ENCODE results near the gene CACNA2D1.
"Not testable (repeated sequence)": the region's sequence is repeated elsewhere in the genome, so short reads cannot be mapped to it uniquely, and the experiment has no call there.

Gene CACNA2D1

GRCh38 chr7:82152858-82153257, 290.7 kb downstream of the CACNA2D1 start:
- Histone ChIP-seq H3K27ac (ENCODE audit: insufficient read depth, low read depth, low read length, poor library complexity, severe bottlenecking) (no peak overlapping the region), H3K27me3 (ENCODE audit: control insufficient read depth, insufficient read depth, low read length, poor library complexity, severe bottlenecking) (no peaks in the 10 kb centered on the region), H3K4me3 (ENCODE audit: insufficient read depth, low read depth, low read length) (no peak overlapping the region), H3K36me3 (ENCODE audit: control insufficient read depth, insufficient read depth, low read length) (no peaks in the 10 kb centered on the region), H3K4me1 (ENCODE audit: control insufficient read depth, insufficient read depth, low read length) (peaks cover 3% of the 10 kb centered on the region), H3K9me3 (ENCODE audit: control insufficient read depth, low read length) (no peaks in the 10 kb centered on the region)
- WGBS, 2 experiments, result 90 to 92% methylated on average over 1 of the region's 1 CpG

- Histone ChIP-seq H3K4me3 (ENCODE audit: insufficient read depth, low read depth, low read length) (no peak overlapping the region), H3K9me3 (ENCODE audit: control insufficient read depth, low read length) (no peaks in the 10 kb centered on the region), H3K36me3 (ENCODE audit: control insufficient read depth, insufficient read depth, low read length) (no peaks in the 10 kb centered on the region), H3K27ac (ENCODE audit: insufficient read depth, low read depth, low read length, poor library complexity, severe bottlenecking) (no peak overlapping the region), H3K4me1 (ENCODE audit: control insufficient read depth, insufficient read depth, low read length) (peaks cover 3% of the 10 kb centered on the region), H3K27me3 (ENCODE audit: control insufficient read depth, insufficient read depth, low read length, poor library complexity, severe bottlenecking) (no peaks in the 10 kb centered on the region)
- 85 to 96% methylated on average over 4 of the region's 4 CpGs for WGBS, 2 experiments
Observed at GRCh38 chr7:82146491-82146890, 297.1 kb downstream of the CACNA2D1 start.

- Histone ChIP-seq H3K36me3 (ENCODE audit: control insufficient read depth, insufficient read depth, low read length) (no peaks in the 10 kb centered on the region), H3K27ac (ENCODE audit: insufficient read depth, low read depth, low read length, poor library complexity, severe bottlenecking) (no peak overlapping the region), H3K9me3 (ENCODE audit: control insufficient read depth, low read length) (no peaks in the 10 kb centered on the region), H3K4me1 (ENCODE audit: control insufficient read depth, insufficient read depth, low read length) (no peaks in the 10 kb centered on the region), H3K27me3 (ENCODE audit: control insufficient read depth, insufficient read depth, low read length, poor library complexity, severe bottlenecking) (no peaks in the 10 kb centered on the region), H3K4me3 (ENCODE audit: insufficient read depth, low read depth, low read length) (no peak overlapping the region)
Observed at GRCh38 chr7:82142263-82142864, 301.2 kb downstream of the CACNA2D1 start.

- WGBS, 2 experiments, result 90 to 92% methylated on average over 7 of the region's 7 CpGs
- H3K4me3 ChIP-seq (ENCODE audit: insufficient read depth, low read depth, low read length), result no peak overlapping the region
- H3K27ac ChIP-seq (ENCODE audit: insufficient read depth, low read depth, low read length, poor library complexity, severe bottlenecking), result no peak overlapping the region
- H3K36me3 ChIP-seq (ENCODE audit: control insufficient read depth, insufficient read depth, low read length), result no peaks in the 10 kb centered on the region
- H3K27me3 ChIP-seq (ENCODE audit: control insufficient read depth, insufficient read depth, low read length, poor library complexity, severe bottlenecking), result no peaks in the 10 kb centered on the region
- no peaks in the 10 kb centered on the region for H3K4me1 ChIP-seq (ENCODE audit: control insufficient read depth, insufficient read depth, low read length)
- H3K9me3 ChIP-seq (ENCODE audit: control insufficient read depth, low read length), result no peaks in the 10 kb centered on the region
Observed at GRCh38 chr7:82141427-82141826, 302.1 kb downstream of the CACNA2D1 start.

- H3K4me1 ChIP-seq (ENCODE audit: control insufficient read depth, insufficient read depth, low read length); H3K36me3 ChIP-seq (ENCODE audit: control insufficient read depth, insufficient read depth, low read length); H3K27ac ChIP-seq (ENCODE audit: insufficient read depth, low read depth, low read length, poor library complexity, severe bottlenecking); H3K4me3 ChIP-seq (ENCODE audit: insufficient read depth, low read depth, low read length); H3K9me3 ChIP-seq (ENCODE audit: control insufficient read depth, low read length); H3K27me3 ChIP-seq (ENCODE audit: control insufficient read depth, insufficient read depth, low read length, poor library complexity, severe bottlenecking): not testable (repeated sequence)
- 91 to 94% methylated on average over 13 of the region's 14 CpGs for WGBS, 2 experiments
Observed at GRCh38 chr7:82140608-82141007, 303.0 kb downstream of the CACNA2D1 start.

- Histone ChIP-seq H3K36me3 (ENCODE audit: control insufficient read depth, insufficient read depth, low read length) (no peaks in the 10 kb centered on the region), H3K27ac (ENCODE audit: insufficient read depth, low read depth, low read length, poor library complexity, severe bottlenecking) (no peak overlapping the region), H3K9me3 (ENCODE audit: control insufficient read depth, low read length) (no peaks in the 10 kb centered on the region), H3K4me3 (ENCODE audit: insufficient read depth, low read depth, low read length) (no peak overlapping the region), H3K4me1 (ENCODE audit: control insufficient read depth, insufficient read depth, low read length) (no peaks in the 10 kb centered on the region), H3K27me3 (ENCODE audit: control insufficient read depth, insufficient read depth, low read length, poor library complexity, severe bottlenecking) (no peaks in the 10 kb centered on the region)
- 83 to 100% methylated on average over 1 to 2 of the region's 2 CpGs for WGBS, 2 experiments
Observed at GRCh38 chr7:82131215-82131614, 312.4 kb downstream of the CACNA2D1 start.

- Histone ChIP-seq H3K27ac (ENCODE audit: insufficient read depth, low read depth, low read length, poor library complexity, severe bottlenecking) (no peak overlapping the region), H3K27me3 (ENCODE audit: control insufficient read depth, insufficient read depth, low read length, poor library complexity, severe bottlenecking) (no peaks in the 10 kb centered on the region), H3K9me3 (ENCODE audit: control insufficient read depth, low read length) (no peaks in the 10 kb centered on the region), H3K36me3 (ENCODE audit: control insufficient read depth, insufficient read depth, low read length) (no peaks in the 10 kb centered on the region), H3K4me3 (ENCODE audit: insufficient read depth, low read depth, low read length) (no peak overlapping the region), H3K4me1 (ENCODE audit: control insufficient read depth, insufficient read depth, low read length) (no peaks in the 10 kb centered on the region)
Observed at GRCh38 chr7:82129091-82129490, 314.5 kb downstream of the CACNA2D1 start.

GRCh38 chr7:82128546-82128945, 315.0 kb downstream of the CACNA2D1 start:
- H3K4me1 ChIP-seq (ENCODE audit: control insufficient read depth, insufficient read depth, low read length), result no peaks in the 10 kb centered on the region

GRCh38 chr7:82126576-82126975, 317.0 kb downstream of the CACNA2D1 start:
- H3K36me3 ChIP-seq (ENCODE audit: control insufficient read depth, insufficient read depth, low read length), result no peaks in the 10 kb centered on the region
- no peaks in the 10 kb centered on the region for H3K4me1 ChIP-seq (ENCODE audit: control insufficient read depth, insufficient read depth, low read length)
- WGBS, 2 experiments, result 88 to 97% methylated on average over 1 of the region's 1 CpG
- H3K27me3 ChIP-seq (ENCODE audit: control insufficient read depth, insufficient read depth, low read length, poor library complexity, severe bottlenecking), result no peaks in the 10 kb centered on the region
- no peak overlapping the region for H3K27ac ChIP-seq (ENCODE audit: insufficient read depth, low read depth, low read length, poor library complexity, severe bottlenecking)
- no peaks in the 10 kb centered on the region for H3K9me3 ChIP-seq (ENCODE audit: control insufficient read depth, low read length)
- no peak overlapping the region for H3K4me3 ChIP-seq (ENCODE audit: insufficient read depth, low read depth, low read length)

More at GRCh38 chr7:82128546-82128945, 315.0 kb downstream of the CACNA2D1 start:
- H3K27me3 ChIP-seq (ENCODE audit: control insufficient read depth, insufficient read depth, low read length, poor library complexity, severe bottlenecking), result no peaks in the 10 kb centered on the region
- H3K36me3 ChIP-seq (ENCODE audit: control insufficient read depth, insufficient read depth, low read length), result no peaks in the 10 kb centered on the region
- H3K4me3 ChIP-seq (ENCODE audit: insufficient read depth, low read depth, low read length), result no peak overlapping the region
- H3K27ac ChIP-seq (ENCODE audit: insufficient read depth, low read depth, low read length, poor library complexity, severe bottlenecking), result no peak overlapping the region
- WGBS, 2 experiments, result 95 to 97% methylated on average over 2 to 3 of the region's 3 CpGs
- no peaks in the 10 kb centered on the region for H3K9me3 ChIP-seq (ENCODE audit: control insufficient read depth, low read length)

- 98% methylated on average over 2 of the region's 2 CpGs; no CpG with 5 or more reads in 1 of the 2 experiments for WGBS, 2 experiments
- no peaks in the 10 kb centered on the region for H3K27me3 ChIP-seq (ENCODE audit: control insufficient read depth, insufficient read depth, low read length, poor library complexity, severe bottlenecking)
- H3K27ac ChIP-seq (ENCODE audit: insufficient read depth, low read depth, low read length, poor library complexity, severe bottlenecking), result no peak overlapping the region
- H3K36me3 ChIP-seq (ENCODE audit: control insufficient read depth, insufficient read depth, low read length), result no peaks in the 10 kb centered on the region
- H3K4me1 ChIP-seq (ENCODE audit: control insufficient read depth, insufficient read depth, low read length), result no peaks in the 10 kb centered on the region
- no peaks in the 10 kb centered on the region for H3K9me3 ChIP-seq (ENCODE audit: control insufficient read depth, low read length)
- no peak overlapping the region for H3K4me3 ChIP-seq (ENCODE audit: insufficient read depth, low read depth, low read length)
Observed at GRCh38 chr7:82124445-82124844, 319.1 kb downstream of the CACNA2D1 start.

GRCh38 chr7:82122275-82122674, 321.3 kb downstream of the CACNA2D1 start:
- Histone ChIP-seq H3K4me1 (ENCODE audit: control insufficient read depth, insufficient read depth, low read length) (no peaks in the 10 kb centered on the region), H3K4me3 (ENCODE audit: insufficient read depth, low read depth, low read length) (no peak overlapping the region), H3K36me3 (ENCODE audit: control insufficient read depth, insufficient read depth, low read length) (no peaks in the 10 kb centered on the region), H3K27me3 (ENCODE audit: control insufficient read depth, insufficient read depth, low read length, poor library complexity, severe bottlenecking) (no peaks in the 10 kb centered on the region), H3K9me3 (ENCODE audit: control insufficient read depth, low read length) (no peaks in the 10 kb centered on the region), H3K27ac (ENCODE audit: insufficient read depth, low read depth, low read length, poor library complexity, severe bottlenecking) (no peak overlapping the region)
- 94 to 96% methylated on average over 2 of the region's 2 CpGs for WGBS, 2 experiments
